A673 (cell line): Measurements from ENCODE around the gene TENM3.

Experiments
- CTCF ChIP-seq: fragments of 300-800, 200-600 bp; sonication (generic); conservative IDR thresholded peaks from 2 replicates; pipeline ENCODE4 v1.5.1; 2017; ENCODE audit warnings: low read depth, mild to moderate bottlenecking, antibody characterized with exemption, low read length, moderate library complexity, mixed read lengths
- EZH2 ChIP-seq: fragments of 200-600 bp; sonication (generic); IDR thresholded peaks from 2 replicates; pipeline ENCODE4 v1.6.1; 2017; ENCODE audit warnings: borderline replicate concordance, low read depth, mild to moderate bottlenecking, mixed read lengths, antibody characterized with exemption, low read length; ENCODE audit not compliant: poor library complexity, severe bottlenecking

GRCh38 chr4:182369211-182369610, 126.0 kb downstream of the TENM3 start:
- TF ChIP-seq CTCF (no peak), EZH2 (no peak)
